Anterior cingulate cortex (tissue), 58 donors: Measurements from ENCODE around the gene ELAVL1.

Source experiments
- DNase-seq, 58 donors: peaks; one replicate each; lab custom pipeline; 2025; lab: John Stamatoyannopoulos, UW

ELAVL1 gene

GRCh38 chr19:7987114-7987768 is 18.2 kb downstream of the ELAVL1 start:
- no peak for DNase-seq

GRCh38 chr19:7986321-7987113 is 18.9 kb downstream of the ELAVL1 start:
- DNase-seq = no peak

GRCh38 chr19:7985481-7985911 is 19.9 kb downstream of the ELAVL1 start:
- DNase-seq = peak in 1 of 58 donors; percentile 15

GRCh38 chr19:7983995-7984837 is 21.2 kb downstream of the ELAVL1 start:
- DNase-seq = no peak

GRCh38 chr19:7983286-7983950 is 22.0 kb downstream of the ELAVL1 start:
- no peak for DNase-seq

GRCh38 chr19:7982651-7983099 is 22.8 kb downstream of the ELAVL1 start:
- no peak for DNase-seq

- no peak for DNase-seq
Measured at GRCh38 chr19:7982103-7982502, 23.3 kb downstream of the ELAVL1 start.

- no peak for DNase-seq
Measured at GRCh38 chr19:7981661-7982060, 23.8 kb downstream of the ELAVL1 start.

- DNase-seq = no peak
Measured at GRCh38 chr19:7981199-7981598, 24.2 kb downstream of the ELAVL1 start.

GRCh38 chr19:7980635-7981121 is 24.8 kb downstream of the ELAVL1 start:
- DNase-seq = no peak

- no peak for DNase-seq
Measured at GRCh38 chr19:7980168-7980567, 25.3 kb downstream of the ELAVL1 start.

GRCh38 chr19:7979559-7979958 is 25.9 kb downstream of the ELAVL1 start:
- DNase-seq = no peak

- DNase-seq = no peak
Measured at GRCh38 chr19:7979011-7979410, 26.4 kb downstream of the ELAVL1 start.

GRCh38 chr19:7978179-7978825 is 27.1 kb downstream of the ELAVL1 start:
- DNase-seq = no peak

GRCh38 chr19:7977723-7978040 is 27.8 kb downstream of the ELAVL1 start:
- no peak for DNase-seq

GRCh38 chr19:7977021-7977722 is 28.3 kb downstream of the ELAVL1 start:
- no peak for DNase-seq

GRCh38 chr19:7976461-7976860 is 29.0 kb downstream of the ELAVL1 start:
- no peak for DNase-seq

GRCh38 chr19:7975037-7975436 is 30.4 kb downstream of the ELAVL1 start:
- peak in 53 of 58 donors; percentile 3 to 82 (median 59) for DNase-seq

GRCh38 chr19:7973883-7974282 is 31.6 kb downstream of the ELAVL1 start:
- peak in 53 of 58 donors; percentile 6 to 79 (median 54) for DNase-seq
